IMR-90 (cell line): Measurements from ENCODE around the gene FTO. TPM values are rescaled to one million over a fixed set of nuclear protein-coding genes. Genes with fewer than 3 reads are reported as not detected.

Experiments used
- ATAC-seq: fragments of 200-7000 bp; cut with Tn5 transposase; 2 replicates; pipeline ENCODE4 v1.9.1; 2020; ENCODE audit warnings: low read depth, mild to moderate bottlenecking, moderate library complexity
- BruUV-seq: library from RNA; stranded (reverse); fragments of 400-500 nt; replicated peaks from 2 replicates; lab custom pipeline; 2021; lab: Mats Ljungman, UMichigan
- CTCF ChIA-PET: fragments of 300-600 bp; formaldehyde crosslinking; extraction: SDS; loops from one replicate; lab custom pipeline; 2021; ENCODE audit warnings: antibody characterized with exemption; lab: Yijun Ruan, JAX
- POLR2A ChIA-PET: fragments of 300-600 bp; sonication (Branson Sonifier 250); formaldehyde crosslinking; loops from one replicate; lab custom pipeline; 2022; ENCODE audit warnings: antibody characterized with exemption; ENCODE audit not compliant: unreplicated experiment; lab: Charles Lee
- DNase-seq: peaks from one replicate; pipeline ENCODE4 v3.0.0; 2013
- H2AFZ ChIP-seq: replicated peaks from 2 replicates; pipeline ENCODE3; 2013; ENCODE audit warnings: low read length, mild to moderate bottlenecking; ENCODE audit not compliant: poor library complexity
- H2AK5ac ChIP-seq: 2 replicates; pipeline ENCODE4 v1.6.1; 2013; ENCODE audit warnings: low read depth, low read length, inconsistent platforms
- H2AK9ac ChIP-seq: replicated peaks from 2 replicates; pipeline ENCODE3; 2013; ENCODE audit warnings: mild to moderate bottlenecking, low read depth, low read length, moderate library complexity; ENCODE audit not compliant: poor library complexity
- H2BK120ac ChIP-seq: 2 replicates; pipeline ENCODE4 v1.6.1; 2013; ENCODE audit warnings: low read depth, low read length, inconsistent platforms
- H2BK15ac ChIP-seq: 3 replicates; pipeline ENCODE4 v1.6.1; 2013; ENCODE audit warnings: low read depth, low read length, inconsistent platforms
- H2BK20ac ChIP-seq: 2 replicates; pipeline ENCODE4 v1.6.1; 2013; ENCODE audit warnings: low read depth, mild to moderate bottlenecking, inconsistent platforms, low read length, moderate library complexity
- H2BK5ac ChIP-seq: 2 replicates; pipeline ENCODE4 v1.6.1; 2013; ENCODE audit warnings: mild to moderate bottlenecking, low read depth, low read length, inconsistent platforms; ENCODE audit not compliant: poor library complexity, severe bottlenecking
- H3K14ac ChIP-seq: replicated peaks from 2 replicates; pipeline ENCODE4 v1.6.1; 2013; ENCODE audit warnings: low read depth, low read length, inconsistent platforms
- H3K18ac ChIP-seq: 2 replicates; pipeline ENCODE4 v1.6.1; 2013; ENCODE audit warnings: low read depth, low read length, control low read depth
- H3K23ac ChIP-seq: 2 replicates; pipeline ENCODE4 v1.6.1; 2013; ENCODE audit warnings: low read depth, low read length, inconsistent platforms
- H3K27ac ChIP-seq: 2 replicates; pipeline ENCODE4 v1.5.1; 2013; ENCODE audit warnings: mild to moderate bottlenecking, control low read depth, low read length; ENCODE audit not compliant: insufficient read depth
- H3K27me3 ChIP-seq: 2 replicates; pipeline ENCODE4 v1.6.1; 2013; ENCODE audit warnings: low read length; ENCODE audit not compliant: control insufficient read depth, insufficient read depth
- H3K36me3 ChIP-seq: 2 replicates; pipeline ENCODE4 v1.6.1; 2013; ENCODE audit warnings: low read length, mixed read lengths; ENCODE audit not compliant: control insufficient read depth, insufficient read depth
- H3K4ac ChIP-seq: 2 replicates; pipeline ENCODE4 v1.6.1; 2013; ENCODE audit warnings: low read depth, low read length, inconsistent platforms
- H3K4me1 ChIP-seq: 2 replicates; pipeline ENCODE4 v1.6.1; 2013; ENCODE audit warnings: low read length, mixed read lengths; ENCODE audit not compliant: control insufficient read depth, insufficient read depth
- H3K4me2 ChIP-seq: 2 replicates; pipeline ENCODE4 v1.6.1; 2013; ENCODE audit warnings: low read depth, mild to moderate bottlenecking, control low read depth, low read length, moderate library complexity
- H3K4me3 ChIP-seq: 2 replicates; pipeline ENCODE4 v1.5.1; 2013; ENCODE audit warnings: low read depth, mild to moderate bottlenecking, control low read depth, low read length, moderate library complexity; ENCODE audit not compliant: insufficient read depth
- H3K56ac ChIP-seq: 2 replicates; pipeline ENCODE4 v1.6.1; 2013; ENCODE audit warnings: low read length, inconsistent platforms; ENCODE audit not compliant: insufficient read depth; ENCODE audit errors: extremely low read depth
- H3K79me1 ChIP-seq, 2 experiments: 2 replicates each; pipeline ENCODE4 v1.6.1; 2013; ENCODE audit warnings: low read length in 2 of 2, inconsistent platforms in 1 of 2, low read depth in 1 of 2
- H3K9ac ChIP-seq: 2 replicates; pipeline ENCODE4 v1.6.1; 2013; ENCODE audit warnings: low read depth, low read length, control low read depth
- H3K9me1 ChIP-seq: 2 replicates; pipeline ENCODE4 v1.6.1; 2013; ENCODE audit warnings: low read length, inconsistent platforms; ENCODE audit not compliant: insufficient read depth
- H3K9me3 ChIP-seq: 2 replicates; pipeline ENCODE4 v1.6.1; 2013; ENCODE audit warnings: low read length; ENCODE audit not compliant: control insufficient read depth, insufficient read depth
- H4K20me1 ChIP-seq: 2 replicates; pipeline ENCODE4 v1.6.1; 2013; ENCODE audit warnings: low read length, inconsistent platforms; ENCODE audit not compliant: insufficient read depth
- H4K5ac ChIP-seq: 2 replicates; pipeline ENCODE4 v1.6.1; 2013; ENCODE audit warnings: mild to moderate bottlenecking, low read depth, low read length, control low read depth
- H4K8ac ChIP-seq, 2 experiments: 2 replicates each; pipeline ENCODE4 v1.6.1; 2013; ENCODE audit warnings: low read depth in 2 of 2, low read length in 2 of 2, control low read depth in 1 of 2, inconsistent platforms in 1 of 2
- H4K91ac ChIP-seq: 2 replicates; pipeline ENCODE4 v1.6.1; 2013; ENCODE audit warnings: low read depth, low read length, inconsistent platforms; ENCODE audit not compliant: insufficient read depth
- NFE2L2 ChIP-seq: fragments of 150-350 bp; IDR thresholded peaks from 2 replicates; pipeline ENCODE4 v1.6.1; 2016; ENCODE audit warnings: low read depth, mild to moderate bottlenecking, low read length
- RAD21 ChIP-seq: IDR thresholded peaks from 2 replicates; pipeline ENCODE4 v1.6.1; 2012; ENCODE audit warnings: low read length, improper control_type of control experiment
- WGBS, 2 experiments: methylation state at CpG; one replicate each; pipeline versions ENCODE4 v1.1.5 to v1.1.7; 2013; ENCODE audit warnings: missing lambda C conversion rate in 2 of 2; ENCODE audit not compliant: insufficient read length in 1 of 2; ENCODE audit errors: extremely low coverage in 2 of 2; 5-methylcytosine and 5-hydroxymethylcytosine counted together
- dilution Hi-C: fragments of 300-500 bp; cut with HindIII; formaldehyde crosslinking; loops from one replicate; pipeline ENCODE4 v1.14.3; 2018; ENCODE audit warnings: low sequenced_read_pairs; ENCODE audit not compliant: unreplicated experiment
- in situ Hi-C: fragments of 300-500 bp; cut with MboI; formaldehyde crosslinking; loops from 3 replicates; pipeline ENCODE4 v1.14.3; 2019; ENCODE audit warnings: low sequenced_read_pairs, inconsistent platforms, mixed read lengths
- intact Hi-C: fragments of 100-400 bp; cut with micrococcal nuclease; formaldehyde crosslinking; loops from 2 replicates; pipeline ENCODE4 v1.10.0; 2022
- polyA plus RNA-seq, 3 experiments: library from polyadenylated mRNA; depleted of rRNA; stranded (reverse); fragments of >200 nt; gene quantifications; 2 replicates each; pipeline ENCODE4 v1.2.3, GENCODE V29; 2012; ENCODE audit warnings: low replicate concordance in 1 of 3
- total RNA-seq: library from RNA; depleted of rRNA; stranded (reverse); fragments of >200 nt; gene quantifications from 2 replicates; pipeline ENCODE4 v1.2.3, GENCODE V29; 2012

FTO gene
- total and polyA plus RNA-seq, 2 of the 4 experiments (the other 2 are of a cell fraction) = 70.3 to 132 TPM

GRCh38 chr16:53991754-53992378 lies 287.9 kb downstream of the FTO start:
- Histone ChIP-seq H2AFZ (peak overlapping the region; percentile 64), H3K36me3 (no peaks in the 10 kb centered on the region), H4K20me1 (no peaks in the 10 kb centered on the region), H3K18ac (peak overlapping the region; percentile 67), H2BK120ac (peak overlapping the region; percentile 61), H3K4me1 (peaks cover 10% of the 10 kb centered on the region), H3K9ac (no peak overlapping the region), H4K91ac (peak overlapping the region; percentile 26; the same call in 1 of the 2 replicates), H3K56ac (no peak overlapping the region), H3K4me2 (peak overlapping the region; percentile 85), H2BK20ac (peak overlapping the region; percentile 73), H3K9me3 (no peaks in the 10 kb centered on the region), H2AK9ac (no peak overlapping the region), H2BK15ac (no peak overlapping the region), H3K14ac (peak overlapping the region; percentile 69), H3K27me3 (no peaks in the 10 kb centered on the region), H3K9me1 (peaks cover 8% of the 10 kb centered on the region), H3K4me3 (no peak overlapping the region), H3K27ac (peak overlapping the region; percentile 45; the same call in 1 of the 2 replicates), H4K5ac (no peak overlapping the region), H2BK5ac (no peak overlapping the region), H3K23ac (no peak overlapping the region), H3K4ac (peak overlapping the region; percentile 60), H3K79me1 (peaks cover 0 to 7% of the 10 kb centered on the region in 2 experiments; a peak in 3 of 4 replicates), H4K8ac (peak overlapping the region in 1 of 2 experiments; percentile 57; a peak in 1 of 4 replicates), H2AK5ac (no peak overlapping the region)
- 0 out of 2 replicates have a peak, but pooled peaks have one; percentile 1 for TF ChIP-seq RAD21
- no peak for TF ChIP-seq NFE2L2
- BruUV-seq = no TSS peak
- POLR2A ChIA-PET = interaction anchor here (0.7 kb wide), 1 partner anchor 9 kb away, joined by 3 read pairs; no protein-coding TSS in a partner anchor
- dilution Hi-C loops = no loop called here
- intact Hi-C loops = no loop called here
- CTCF ChIA-PET = no interaction called here
- DNase-seq (peak; percentile 75), ATAC-seq (peak; percentile 96)
- WGBS, 2 experiments = no CpG with 5 or more reads among the region's 8 CpGs
- in situ Hi-C loops = no loop called here
